ENCODE data around the gene MRPL21.

MRPL21 gene

GRCh38 chr11:68934666-68935065 lies 31.0 kb upstream of the MRPL21 start:
- DNase-seq: no peak

GRCh38 chr11:68934321-68934645 lies 30.7 kb upstream of the MRPL21 start:
- no peak for DNase-seq

- no peak for DNase-seq
Observed at GRCh38 chr11:68933605-68934320, 30.1 kb upstream of the MRPL21 start.

- no peak for DNase-seq
Observed at GRCh38 chr11:68932933-68933577, 29.4 kb upstream of the MRPL21 start.

GRCh38 chr11:68932358-68932757 lies 28.7 kb upstream of the MRPL21 start:
- no peak for DNase-seq

GRCh38 chr11:68931911-68932310 lies 28.3 kb upstream of the MRPL21 start:
- no peak for DNase-seq

GRCh38 chr11:68930991-68931855 lies 27.6 kb upstream of the MRPL21 start:
- no peak for DNase-seq

GRCh38 chr11:68929706-68930570 lies 26.3 kb upstream of the MRPL21 start:
- DNase-seq: no peak

- no peak for DNase-seq
Observed at GRCh38 chr11:68929135-68929534, 25.5 kb upstream of the MRPL21 start.

GRCh38 chr11:68928136-68928880 lies 24.7 kb upstream of the MRPL21 start:
- DNase-seq: no peak

- DNase-seq: no peak
Observed at GRCh38 chr11:68927280-68928135, 23.9 kb upstream of the MRPL21 start.

- DNase-seq: no peak
Observed at GRCh38 chr11:68925611-68926010, 22.0 kb upstream of the MRPL21 start.

- DNase-seq: no peak
Observed at GRCh38 chr11:68924073-68924925, 20.7 kb upstream of the MRPL21 start.

- no peak for DNase-seq
Observed at GRCh38 chr11:68923614-68924013, 20.0 kb upstream of the MRPL21 start.

- no peak for DNase-seq
Observed at GRCh38 chr11:68916439-68916838, 12.8 kb upstream of the MRPL21 start.

- no peak for DNase-seq
Observed at GRCh38 chr11:68914761-68915160, 11.1 kb upstream of the MRPL21 start.

GRCh38 chr11:68913188-68913587 lies 9.6 kb upstream of the MRPL21 start:
- DNase-seq: no peak

GRCh38 chr11:68912254-68912653 lies 8.6 kb upstream of the MRPL21 start:
- DNase-seq: no peak

GRCh38 chr11:68911731-68912130 lies 8.1 kb upstream of the MRPL21 start:
- DNase-seq: no peak

- DNase-seq: no peak
Observed at GRCh38 chr11:68910965-68911364, 7.3 kb upstream of the MRPL21 start.

Data from stimulated activated CD4-positive, alpha-beta T cell treated with anti-CD3 and anti-CD28 coated beads, Interleukin-4, amount 100 ng/mL, for 24 hours (primary cell).